K562 (cell line): ENCODE results near the gene LPGAT1.

Experiments
- EP300 ChIP-seq: IDR thresholded peaks from 2 replicates; pipeline ENCODE4 v1.6.1; 2012; ENCODE audit warnings: low read length, improper control_type of control experiment
- MEF2A ChIP-seq: IDR thresholded peaks from 2 replicates; pipeline ENCODE4 v1.6.1; 2011; ENCODE audit warnings: low read depth, mild to moderate bottlenecking, low read length, moderate library complexity; ENCODE audit not compliant: control insufficient read depth
- NFE2 ChIP-seq: IDR thresholded peaks from 2 replicates; pipeline ENCODE4 v1.6.1; 2014; ENCODE audit warnings: antibody characterized with exemption, low read depth
- POLR2A ChIP-seq: fragments of 450-650 bp; conservative IDR thresholded peaks from 2 replicates; pipeline ENCODE4 v1.6.1; 2016
- RBM39 ChIP-seq: fragments of 200-400 bp; formaldehyde crosslinking; optimal IDR thresholded peaks from 2 replicates; pipeline ENCODE3; 2018; ENCODE audit warnings: low read depth, low read length
- SLC30A9 ChIP-seq: fragments of 250-450 bp; sonication (Bioruptor Pico); IDR thresholded peaks from 2 replicates; pipeline ENCODE4 v1.8.0; 2022; ENCODE audit warnings: mild to moderate bottlenecking, moderate library complexity
- YY1 ChIP-seq, 3 experiments: IDR thresholded peaks; 2 replicates each; pipeline ENCODE4 v1.6.1; 2011; ENCODE audit warnings: low read length in 2 of 3, mild to moderate bottlenecking in 2 of 3, moderate library complexity in 2 of 3, borderline replicate concordance in 1 of 3, control low read depth in 1 of 3, low read depth in 1 of 3; ENCODE audit not compliant: insufficient read depth in 3 of 3, insufficient replicate concordance in 2 of 3, control insufficient read depth in 1 of 3, insufficient read length in 1 of 3; ENCODE audit errors: extremely low read depth in 1 of 3
- TF ChIP-seq, protein P1 (sequence below), 2 experiments: fragments of 450-650 bp; formaldehyde crosslinking in 1 of 2; IDR thresholded peaks; 2 replicates each; pipeline versions ENCODE4 v1.4.0 to v1.6.1; 2014 to 2020; ENCODE audit warnings: mild to moderate bottlenecking in 2 of 2, borderline replicate concordance in 1 of 2, low read depth in 1 of 2
- TF ChIP-seq, protein P2 (sequence below), 2 experiments: fragments of 450-650 bp in 1 of 2; sonication (generic) in 1 of 2; formaldehyde crosslinking in 1 of 2; IDR thresholded peaks in 1 of 2; conservative IDR thresholded peaks in 1 of 2; 2 replicates each; pipeline versions ENCODE4 v1.6.1 to v1.8.1; 2016 to 2023; ENCODE audit warnings: mild to moderate bottlenecking in 2 of 2, moderate library complexity in 2 of 2, inconsistent platforms in 1 of 2, missing genetic modification reagents in 1 of 2
- TF ChIP-seq, protein P3 (sequence below): IDR thresholded peaks from 2 replicates; pipeline ENCODE4 v1.6.1; 2011; ENCODE audit not compliant: insufficient read length; ENCODE audit errors: extremely low read depth

DNA sequence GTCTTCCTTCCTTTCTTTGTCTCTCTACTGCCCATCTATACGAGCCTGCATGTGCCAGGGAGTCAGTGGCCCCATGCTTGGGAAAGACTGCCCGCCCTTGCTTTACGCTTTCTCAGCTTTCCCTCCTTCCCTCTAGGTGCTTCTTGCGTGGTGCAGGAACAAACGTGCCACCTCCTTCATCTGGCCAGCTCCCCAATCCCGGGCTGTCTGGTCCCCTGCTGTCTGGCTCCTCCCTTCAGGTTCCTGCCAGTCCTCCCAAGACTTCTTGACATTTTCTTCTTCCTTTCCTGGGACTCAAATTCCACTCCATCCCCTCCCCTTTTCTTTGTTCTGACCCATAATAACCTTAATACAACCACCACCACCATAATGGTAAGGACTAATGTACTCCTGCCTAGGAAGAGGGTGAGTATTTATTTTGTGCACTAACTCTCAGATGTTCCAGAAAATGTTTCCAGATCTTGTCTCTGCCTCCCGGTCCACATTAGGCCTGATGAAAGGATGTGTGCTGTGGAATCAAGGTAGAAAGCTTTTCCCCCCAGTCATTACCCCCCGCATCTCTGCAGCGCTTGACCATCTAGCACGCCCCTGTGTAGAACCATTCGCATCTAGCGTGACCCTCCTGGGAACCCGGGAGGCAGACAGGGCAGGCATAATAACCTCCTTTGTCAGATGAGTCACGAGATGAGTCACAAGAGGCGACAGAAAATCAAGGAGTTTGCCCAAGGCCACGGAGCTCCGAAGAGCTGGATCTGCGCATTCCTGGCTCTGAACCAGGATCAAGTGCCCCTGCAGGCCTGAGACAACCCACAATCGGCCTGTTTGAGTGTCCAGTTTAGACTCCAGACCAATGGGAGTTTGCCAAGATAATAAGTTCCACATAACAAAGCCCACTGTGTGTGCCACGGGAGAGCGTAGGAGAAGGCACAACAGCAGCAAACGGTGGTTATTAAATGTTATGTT is 95.1 kb downstream of the LPGAT1 start:
- TF ChIP-seq YY1 (IDR thresholded peaks at IDR 0.05; ENCODE audit: borderline replicate concordance in 1 of 3, control insufficient read depth in 1 of 3, extremely low read depth in 1 of 3, insufficient read depth in 3 of 3, insufficient read length in 1 of 3, insufficient replicate concordance in 2 of 3, low read depth in 1 of 3, low read length in 2 of 3) (no peak), POLR2A (no peak), RBM39 (no peak), SLC30A9 (CRISPR knock-in tag) (no peak), MEF2A (no peak), NFE2 (0 out of 2 replicates have a peak, but pooled peaks have one; percentile 17), EP300 (no peak)
- TF ChIP-seq, protein P1, sequence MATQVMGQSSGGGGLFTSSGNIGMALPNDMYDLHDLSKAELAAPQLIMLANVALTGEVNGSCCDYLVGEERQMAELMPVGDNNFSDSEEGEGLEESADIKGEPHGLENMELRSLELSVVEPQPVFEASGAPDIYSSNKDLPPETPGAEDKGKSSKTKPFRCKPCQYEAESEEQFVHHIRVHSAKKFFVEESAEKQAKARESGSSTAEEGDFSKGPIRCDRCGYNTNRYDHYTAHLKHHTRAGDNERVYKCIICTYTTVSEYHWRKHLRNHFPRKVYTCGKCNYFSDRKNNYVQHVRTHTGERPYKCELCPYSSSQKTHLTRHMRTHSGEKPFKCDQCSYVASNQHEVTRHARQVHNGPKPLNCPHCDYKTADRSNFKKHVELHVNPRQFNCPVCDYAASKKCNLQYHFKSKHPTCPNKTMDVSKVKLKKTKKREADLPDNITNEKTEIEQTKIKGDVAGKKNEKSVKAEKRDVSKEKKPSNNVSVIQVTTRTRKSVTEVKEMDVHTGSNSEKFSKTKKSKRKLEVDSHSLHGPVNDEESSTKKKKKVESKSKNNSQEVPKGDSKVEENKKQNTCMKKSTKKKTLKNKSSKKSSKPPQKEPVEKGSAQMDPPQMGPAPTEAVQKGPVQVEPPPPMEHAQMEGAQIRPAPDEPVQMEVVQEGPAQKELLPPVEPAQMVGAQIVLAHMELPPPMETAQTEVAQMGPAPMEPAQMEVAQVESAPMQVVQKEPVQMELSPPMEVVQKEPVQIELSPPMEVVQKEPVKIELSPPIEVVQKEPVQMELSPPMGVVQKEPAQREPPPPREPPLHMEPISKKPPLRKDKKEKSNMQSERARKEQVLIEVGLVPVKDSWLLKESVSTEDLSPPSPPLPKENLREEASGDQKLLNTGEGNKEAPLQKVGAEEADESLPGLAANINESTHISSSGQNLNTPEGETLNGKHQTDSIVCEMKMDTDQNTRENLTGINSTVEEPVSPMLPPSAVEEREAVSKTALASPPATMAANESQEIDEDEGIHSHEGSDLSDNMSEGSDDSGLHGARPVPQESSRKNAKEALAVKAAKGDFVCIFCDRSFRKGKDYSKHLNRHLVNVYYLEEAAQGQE (IDR thresholded peaks at IDR 0.05; ENCODE audit: borderline replicate concordance), result no peak
- TF ChIP-seq, protein P1 (CRISPR knock-in tag; IDR thresholded peaks at IDR 0.05; ENCODE audit: low read depth), result no peak
- TF ChIP-seq, protein P2, sequence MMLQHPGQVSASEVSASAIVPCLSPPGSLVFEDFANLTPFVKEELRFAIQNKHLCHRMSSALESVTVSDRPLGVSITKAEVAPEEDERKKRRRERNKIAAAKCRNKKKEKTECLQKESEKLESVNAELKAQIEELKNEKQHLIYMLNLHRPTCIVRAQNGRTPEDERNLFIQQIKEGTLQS (IDR thresholded peaks at IDR 0.05), result peak; percentile 94
- TF ChIP-seq, protein P2 (CRISPR knock-in tag; conservative IDR thresholded peaks at IDR 0.05), result peak; percentile 84
- TF ChIP-seq, protein P3, sequence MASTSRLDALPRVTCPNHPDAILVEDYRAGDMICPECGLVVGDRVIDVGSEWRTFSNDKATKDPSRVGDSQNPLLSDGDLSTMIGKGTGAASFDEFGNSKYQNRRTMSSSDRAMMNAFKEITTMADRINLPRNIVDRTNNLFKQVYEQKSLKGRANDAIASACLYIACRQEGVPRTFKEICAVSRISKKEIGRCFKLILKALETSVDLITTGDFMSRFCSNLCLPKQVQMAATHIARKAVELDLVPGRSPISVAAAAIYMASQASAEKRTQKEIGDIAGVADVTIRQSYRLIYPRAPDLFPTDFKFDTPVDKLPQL, result no peak
